HG03520 (cell line): ENCODE results near the gene IFITM1.
A peak's percentile ranks its signal among the peaks of the same experiment; 100 is the strongest.
"Not testable (repeated sequence)": the region's sequence is repeated elsewhere in the genome, so short reads cannot be mapped to it uniquely, and the experiment has no call there.

Experiments used
- ATAC-seq: cut with Tn5 transposase; IDR thresholded peaks from one replicate; pipeline ENCODE4 v1.9.1; 2021; ENCODE audit warnings: mild to moderate bottlenecking, moderate library complexity; ENCODE audit not compliant: unreplicated experiment

The IFITM1 gene

DNA sequence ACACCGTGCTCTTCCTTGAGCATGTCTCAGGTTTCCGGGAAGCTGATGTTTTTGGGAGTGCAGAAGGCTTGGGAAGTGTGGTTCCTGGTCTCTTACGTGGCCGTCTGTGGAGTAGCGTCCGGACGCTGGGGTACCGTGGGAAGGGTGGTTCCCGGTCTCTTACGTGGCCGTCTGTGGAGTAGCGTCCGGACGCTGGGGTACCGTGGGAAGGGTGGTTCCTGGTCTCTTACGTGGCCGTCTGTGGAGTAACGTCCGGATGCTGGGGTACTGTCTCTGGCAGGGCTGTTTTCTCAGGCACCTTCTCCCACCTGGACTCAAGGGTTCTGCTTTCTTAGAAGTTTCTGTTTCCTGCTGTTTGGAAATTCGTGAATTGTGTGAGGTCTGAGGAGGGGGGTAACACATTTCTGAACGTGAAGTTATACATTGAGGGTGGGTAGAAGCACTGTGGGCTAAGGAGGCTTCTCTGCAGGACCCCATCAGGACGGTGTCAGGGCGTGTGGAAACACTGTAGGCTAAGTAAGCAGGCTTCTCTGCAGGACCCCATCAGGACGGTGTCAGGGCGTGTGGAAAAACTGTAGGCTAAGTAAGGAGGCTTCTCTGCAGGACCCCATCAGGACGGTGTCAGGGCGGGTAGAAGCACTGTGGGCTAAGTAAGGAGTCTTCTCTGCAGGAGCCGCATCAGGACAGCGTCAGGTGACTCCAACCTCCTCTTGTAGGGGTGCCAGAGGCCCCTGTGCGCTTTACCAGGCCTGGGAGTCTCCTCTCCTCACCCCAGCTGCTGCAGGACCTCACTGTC is 12.2 kb downstream of the IFITM1 start:
- ATAC-seq = no peak

DNA sequence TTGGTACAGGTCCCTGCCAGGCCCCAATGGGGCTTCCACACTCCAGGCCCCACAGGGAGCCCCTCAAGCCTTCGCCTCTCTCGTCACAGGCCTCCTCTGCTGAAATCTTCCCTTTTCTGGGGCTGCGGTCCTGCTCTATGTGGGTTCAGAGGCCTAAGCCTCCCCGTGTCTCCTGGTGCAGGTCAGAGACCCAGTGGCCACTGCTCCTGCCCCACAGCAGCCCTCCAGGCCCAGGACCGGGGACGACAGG is 12.7 kb downstream of the IFITM1 start:
- ATAC-seq = no peak

DNA sequence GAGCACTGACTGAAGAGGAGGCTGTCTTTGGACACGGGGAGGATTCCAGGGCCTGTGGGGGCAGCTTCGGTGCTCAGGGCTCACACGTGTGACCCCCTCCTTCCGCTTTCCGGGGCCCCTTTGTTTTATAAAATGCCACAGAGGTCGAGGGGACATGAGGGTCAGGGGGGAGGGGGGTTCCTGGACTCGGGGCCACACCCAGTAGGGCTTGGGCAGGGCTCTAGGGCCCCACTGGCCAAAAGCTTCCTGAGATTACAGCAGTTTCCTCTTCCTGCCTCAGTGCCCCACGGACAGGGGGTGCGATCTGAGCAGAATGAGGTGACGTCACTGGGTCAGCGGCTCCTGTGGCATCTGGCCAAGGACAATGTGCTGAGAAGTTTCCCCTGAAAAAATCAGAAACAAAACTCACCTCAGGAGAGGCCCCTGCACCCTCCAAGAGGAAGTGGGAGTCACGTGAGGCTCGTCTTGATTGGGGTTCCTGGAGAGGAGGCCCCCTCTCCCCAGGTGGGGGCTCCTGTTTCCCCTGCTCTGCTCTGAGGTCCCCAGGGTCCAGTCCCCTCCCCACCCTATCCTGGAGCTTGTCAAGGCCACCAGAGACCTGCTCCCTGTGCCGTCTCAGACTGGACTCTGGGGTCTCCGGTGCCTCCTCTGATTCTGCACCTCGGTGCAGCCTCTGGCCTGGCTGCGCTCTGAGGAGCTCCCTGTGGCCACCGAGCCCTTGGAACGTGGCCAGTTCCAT is 13.2 kb downstream of the IFITM1 start:
- peak; percentile 56 for ATAC-seq

DNA sequence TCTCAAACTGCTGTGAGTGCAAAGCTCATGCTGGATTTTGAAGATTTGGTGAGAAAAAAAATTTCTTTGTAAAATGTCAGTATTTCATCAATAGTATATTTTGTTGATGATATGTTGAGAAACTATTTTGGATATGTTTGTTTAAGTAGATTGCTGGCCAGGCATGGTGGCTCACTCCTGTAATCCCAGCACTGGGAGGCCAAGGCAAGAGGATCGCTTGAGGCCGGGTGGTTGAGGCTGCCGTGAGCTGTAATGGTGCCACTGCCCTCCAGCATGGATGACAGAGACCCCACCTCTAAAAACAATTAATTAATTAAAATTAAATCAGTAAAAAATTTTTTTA is 13.7 kb downstream of the IFITM1 start:
- no peak for ATAC-seq

DNA sequence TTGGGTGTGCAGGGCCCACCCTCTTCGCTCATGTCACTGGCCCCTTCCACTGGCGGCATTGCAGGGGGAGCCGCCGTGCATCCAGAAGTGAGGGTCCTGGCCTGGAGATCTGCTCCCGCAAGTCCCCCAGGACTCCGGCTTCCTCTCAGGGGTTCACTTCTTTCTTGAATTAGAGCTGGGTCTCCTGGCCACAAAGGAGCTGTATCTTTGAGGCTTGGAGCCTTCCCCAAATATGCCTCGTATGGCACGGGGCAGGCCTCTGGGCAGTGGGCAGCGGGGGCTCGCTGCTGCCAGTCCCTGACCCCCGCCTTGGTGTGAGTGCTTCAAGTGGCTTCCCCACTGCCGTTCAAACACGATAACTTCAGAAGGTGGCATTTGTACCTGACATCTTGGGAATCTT is 14.2 kb downstream of the IFITM1 start:
- ATAC-seq = no peak

DNA sequence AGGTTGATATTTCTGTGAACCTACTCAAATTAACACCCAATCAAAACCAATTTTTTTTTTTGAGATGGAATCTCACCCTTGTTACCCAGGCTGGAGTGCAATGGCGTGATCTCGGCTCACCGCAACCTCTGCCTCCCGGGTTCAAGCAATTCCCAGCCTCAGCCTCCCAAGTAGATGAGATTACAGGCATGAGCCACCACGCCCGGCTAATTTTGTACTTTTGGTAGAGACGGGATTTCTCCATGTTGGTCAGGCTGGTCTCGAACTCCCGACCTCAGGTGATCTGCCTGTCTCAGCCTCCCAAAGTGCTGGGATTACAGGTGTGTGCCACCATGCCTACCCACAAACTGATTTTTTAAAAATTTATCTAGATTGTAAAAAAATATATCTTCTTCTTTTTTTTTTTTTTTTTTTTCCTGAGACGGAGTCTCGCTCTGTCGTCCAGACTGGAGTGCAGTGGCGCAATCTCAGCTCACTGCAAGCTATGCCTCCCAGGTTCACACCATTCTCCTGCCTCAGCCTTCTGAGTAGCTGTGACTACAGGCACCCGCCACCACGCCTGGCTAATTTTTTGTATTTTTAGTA is 14.8 kb downstream of the IFITM1 start:
- ATAC-seq = not testable (repeated sequence)

DNA sequence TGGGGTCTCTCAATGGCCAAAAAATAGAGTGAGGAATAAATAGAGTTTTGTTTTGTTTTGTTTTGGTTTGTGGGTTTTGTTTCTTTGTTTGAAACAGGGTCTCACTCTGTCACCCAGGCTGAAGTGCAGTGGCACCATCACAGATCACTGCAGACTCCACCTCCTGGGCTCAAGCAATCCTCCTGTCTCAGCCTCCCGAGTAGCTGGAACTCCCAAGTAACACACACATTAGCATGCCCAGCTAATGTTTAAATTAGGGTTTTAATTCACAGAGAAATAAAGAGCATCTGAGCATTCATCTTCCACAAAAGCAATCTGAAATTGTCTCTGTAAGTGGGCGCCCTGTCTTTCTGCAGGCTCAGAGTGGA is 16.0 kb downstream of the IFITM1 start:
- no peak for ATAC-seq

DNA sequence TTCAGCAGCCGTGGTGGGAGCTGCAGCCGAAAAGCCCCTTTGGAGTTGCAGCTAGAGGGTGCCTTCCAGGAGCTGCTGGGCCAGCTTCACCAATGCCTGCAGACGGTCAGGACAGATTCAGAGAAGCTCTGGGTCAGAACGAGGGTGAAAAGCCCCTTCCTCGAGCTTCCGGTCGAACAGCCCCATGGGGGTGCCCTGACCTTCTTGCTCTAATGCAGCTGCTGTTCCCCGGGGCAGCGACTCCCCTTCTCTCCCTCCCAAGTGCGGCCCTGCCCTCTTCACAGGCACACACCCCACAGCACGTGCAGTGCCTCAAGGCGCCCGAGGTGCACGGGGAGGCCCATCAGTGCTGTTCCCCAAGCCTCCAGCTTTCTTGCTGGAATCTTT is 16.5 kb downstream of the IFITM1 start:
- no peak for ATAC-seq

DNA sequence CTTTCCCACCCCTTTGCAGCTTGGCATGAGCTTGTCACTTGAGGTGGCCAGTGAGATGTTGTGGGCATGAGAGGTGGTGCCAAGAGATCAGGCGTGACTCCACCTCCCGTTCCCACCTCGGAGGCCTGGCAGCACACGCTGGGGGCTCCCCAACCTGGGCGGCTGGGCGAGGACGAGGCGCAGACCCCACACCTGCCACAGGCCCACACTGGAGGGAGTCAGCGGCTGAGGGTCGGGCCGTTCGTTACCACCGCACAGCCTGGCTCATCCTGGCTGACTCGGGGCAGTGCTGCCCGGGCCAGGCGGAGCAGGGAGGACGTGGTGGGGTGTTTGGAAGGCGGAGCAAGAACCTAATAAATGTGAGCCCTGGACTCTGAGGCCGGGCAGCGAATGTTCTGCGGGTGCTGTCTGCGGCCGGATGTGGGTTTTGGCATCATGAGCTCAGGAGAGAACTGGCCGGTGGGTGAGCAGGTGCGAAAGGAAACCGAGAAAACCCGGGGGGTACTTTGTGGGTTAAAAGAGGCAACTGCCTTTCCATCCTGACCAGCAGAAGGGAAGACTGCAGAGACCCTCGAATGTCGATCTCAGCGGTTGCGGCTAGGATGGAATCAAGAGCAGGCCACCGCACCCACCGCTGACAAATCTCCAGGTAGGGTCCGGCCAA is 17.0 kb downstream of the IFITM1 start:
- ATAC-seq = no peak

DNA sequence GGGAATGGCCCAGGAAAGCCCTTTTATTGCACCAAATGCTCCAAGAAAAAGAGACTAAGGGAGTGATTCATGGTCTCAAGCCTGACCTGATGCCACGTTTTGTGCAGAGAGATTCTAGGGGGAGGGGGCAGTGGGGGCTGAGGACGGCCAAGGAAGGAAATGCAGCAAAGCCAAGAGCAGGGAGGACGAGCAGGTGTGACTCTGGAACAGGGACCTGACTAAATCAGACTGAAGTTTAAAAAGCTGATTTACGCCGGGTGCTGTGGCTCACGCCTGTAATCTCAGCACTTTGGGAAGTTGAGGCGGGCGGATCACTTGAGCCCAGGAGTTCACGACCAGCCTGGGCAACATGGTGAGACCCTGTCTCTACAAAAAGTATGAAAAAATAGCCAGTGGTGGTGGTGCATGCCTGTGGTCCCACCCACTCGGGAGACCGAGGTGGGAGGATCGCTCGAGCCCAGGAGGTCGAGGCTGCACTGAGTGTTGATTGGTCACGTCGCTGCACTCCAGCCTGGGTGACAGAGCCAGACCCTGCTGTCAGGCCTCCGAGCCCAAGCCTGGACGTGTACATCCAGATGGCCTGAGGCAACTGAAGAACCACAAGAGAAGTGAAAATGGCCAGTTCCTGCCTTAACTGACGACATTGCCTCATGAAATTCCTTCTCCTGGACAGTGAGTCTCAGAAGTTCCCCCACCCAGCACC is 17.7 kb downstream of the IFITM1 start:
- ATAC-seq = no peak

DNA sequence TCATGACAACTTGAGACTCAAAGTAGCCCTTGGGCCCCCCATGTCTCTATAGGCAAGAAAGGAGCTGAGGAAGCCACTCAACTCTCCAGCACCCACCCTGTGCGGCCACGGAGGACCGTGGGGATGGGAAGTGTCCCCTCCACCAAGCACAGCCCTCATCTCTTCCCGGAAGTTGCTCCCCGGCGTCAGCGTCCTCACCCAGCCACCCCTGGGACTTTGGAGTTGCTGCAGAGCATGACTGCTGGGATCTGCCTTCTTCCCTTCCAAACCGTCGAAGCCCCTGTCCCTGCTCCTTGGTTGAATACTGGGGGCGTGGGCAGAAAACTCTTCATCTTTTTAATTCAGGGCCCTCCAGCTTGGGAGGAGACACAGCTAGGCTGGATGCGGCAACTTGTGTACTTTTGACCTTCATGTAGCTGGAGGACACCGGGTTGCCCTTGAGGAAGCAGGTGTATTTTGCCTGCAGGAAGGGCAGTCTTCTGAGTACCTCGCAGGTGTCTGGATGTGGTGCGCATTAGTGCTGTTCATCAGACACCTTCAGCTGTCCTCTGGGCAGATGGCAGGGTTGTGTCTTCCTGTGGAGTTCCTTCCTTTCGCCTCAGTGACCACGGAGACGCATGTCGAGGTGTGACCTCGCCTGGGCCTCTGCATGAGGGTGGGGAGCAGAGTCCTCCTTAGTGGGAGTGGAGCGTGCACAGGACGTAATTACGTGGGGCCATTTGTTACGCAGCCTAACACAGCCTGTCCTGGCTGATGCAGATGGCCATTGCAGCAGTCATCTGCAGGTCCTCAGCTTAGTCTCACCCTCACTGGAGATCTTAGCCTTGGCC is 19.0 kb downstream of the IFITM1 start:
- ATAC-seq = no peak

DNA sequence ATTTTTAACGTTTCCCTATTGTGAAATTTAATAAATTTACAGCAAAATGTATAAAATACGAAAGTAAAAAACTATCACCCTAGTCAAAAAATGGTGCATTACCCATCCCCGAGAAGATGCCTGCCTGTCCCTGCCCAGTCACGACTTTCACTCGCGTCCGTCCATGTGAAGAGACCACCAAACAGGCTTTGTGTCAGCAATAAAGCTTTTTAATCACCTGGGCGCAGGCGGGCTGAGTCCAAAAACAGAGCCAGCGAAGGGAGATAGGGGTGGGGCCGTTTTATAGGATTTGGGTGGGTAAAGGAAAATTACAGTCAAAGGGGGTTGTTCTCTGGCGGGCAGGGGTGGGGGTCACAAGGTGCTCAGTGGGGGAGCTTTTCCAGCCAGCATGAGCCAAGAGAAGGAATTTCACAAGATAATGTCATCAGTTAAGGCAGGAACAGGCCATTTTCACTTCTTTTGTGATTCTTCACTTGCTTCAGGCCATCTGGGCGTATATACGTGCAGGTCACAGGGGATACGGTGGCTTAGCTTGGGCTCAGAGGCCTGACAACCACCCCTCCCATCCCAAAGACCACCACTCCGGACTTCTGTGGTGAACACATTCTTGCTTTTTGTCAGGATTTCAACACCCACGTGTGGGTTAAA is 19.9 kb downstream of the IFITM1 start:
- not testable (repeated sequence) for ATAC-seq

DNA sequence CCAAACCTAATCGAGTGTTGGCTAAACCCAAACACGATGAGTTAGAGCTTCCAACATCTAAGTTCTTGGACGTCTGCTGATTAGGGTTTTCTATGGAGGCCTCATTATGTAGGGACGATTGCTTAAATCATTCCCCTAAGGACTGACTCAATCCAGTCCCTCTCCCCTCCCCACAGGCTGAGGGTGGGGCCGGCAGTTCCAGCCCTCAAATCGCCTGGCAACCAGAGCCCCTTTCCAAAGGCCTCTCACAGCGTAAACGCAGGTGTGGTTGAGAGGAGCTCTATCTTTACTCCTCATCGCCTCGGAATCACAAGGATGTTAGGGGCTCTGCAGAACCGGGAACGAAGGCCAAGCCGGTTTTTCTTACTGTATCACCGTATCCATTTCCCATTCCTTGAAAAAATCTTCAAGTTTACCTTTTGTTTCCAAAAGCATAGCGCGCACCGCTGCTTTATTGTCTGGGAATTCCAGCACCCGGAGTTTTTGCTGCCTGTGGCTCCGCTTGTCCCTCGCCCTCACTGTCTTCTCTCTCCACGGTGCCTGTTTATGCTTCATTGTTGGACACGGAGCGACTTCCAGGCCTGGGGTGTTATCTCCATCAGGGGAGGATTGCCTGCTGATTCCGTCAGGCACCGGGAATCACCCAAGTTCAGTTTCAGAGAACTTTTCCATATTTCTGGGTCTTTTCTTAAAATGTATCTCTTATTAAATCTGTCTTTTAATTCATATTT is 20.6 kb downstream of the IFITM1 start:
- ATAC-seq = no peak

DNA sequence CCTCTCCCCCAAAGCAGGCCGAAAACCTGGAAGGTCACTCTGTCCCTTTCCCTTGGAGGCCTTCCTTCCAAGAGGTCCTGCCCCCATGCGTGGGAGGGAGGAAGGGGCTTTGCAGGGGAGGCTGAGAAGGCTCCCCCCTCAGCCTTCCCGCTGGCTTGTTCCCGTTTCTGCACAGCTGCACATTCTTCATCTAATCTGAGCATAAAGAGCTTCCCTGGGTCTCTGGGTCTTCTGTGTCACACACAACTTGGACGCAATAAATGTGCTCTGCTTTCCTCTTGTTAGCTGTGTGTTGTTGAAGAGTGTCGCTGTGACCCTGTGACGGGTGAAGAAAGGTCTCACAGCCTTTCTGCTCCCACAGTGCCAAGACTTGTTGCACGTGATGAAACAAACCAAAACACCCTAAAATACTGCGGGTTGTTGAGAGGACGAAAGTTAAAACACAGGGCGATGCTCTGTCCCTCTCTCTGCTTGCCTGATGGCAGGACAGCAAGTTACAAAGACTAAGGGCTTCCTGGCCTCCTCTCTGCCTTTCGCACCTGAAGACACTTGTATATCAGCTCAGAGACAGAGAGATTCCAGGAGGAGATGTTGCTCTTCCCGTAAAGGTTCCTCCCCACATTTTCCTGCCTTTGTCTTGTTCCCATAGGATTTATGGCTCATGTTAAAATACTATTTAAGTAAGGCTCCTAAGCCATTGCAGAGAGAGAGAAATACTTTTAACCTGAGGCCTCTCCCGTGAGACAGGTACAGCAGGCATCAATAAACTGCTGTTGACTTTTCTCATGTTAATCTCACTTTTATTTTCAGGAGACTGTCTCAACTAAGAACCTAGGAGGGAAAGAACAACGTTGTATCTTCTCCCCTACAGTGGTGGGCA is 22.2 kb downstream of the IFITM1 start:
- ATAC-seq = no peak

DNA sequence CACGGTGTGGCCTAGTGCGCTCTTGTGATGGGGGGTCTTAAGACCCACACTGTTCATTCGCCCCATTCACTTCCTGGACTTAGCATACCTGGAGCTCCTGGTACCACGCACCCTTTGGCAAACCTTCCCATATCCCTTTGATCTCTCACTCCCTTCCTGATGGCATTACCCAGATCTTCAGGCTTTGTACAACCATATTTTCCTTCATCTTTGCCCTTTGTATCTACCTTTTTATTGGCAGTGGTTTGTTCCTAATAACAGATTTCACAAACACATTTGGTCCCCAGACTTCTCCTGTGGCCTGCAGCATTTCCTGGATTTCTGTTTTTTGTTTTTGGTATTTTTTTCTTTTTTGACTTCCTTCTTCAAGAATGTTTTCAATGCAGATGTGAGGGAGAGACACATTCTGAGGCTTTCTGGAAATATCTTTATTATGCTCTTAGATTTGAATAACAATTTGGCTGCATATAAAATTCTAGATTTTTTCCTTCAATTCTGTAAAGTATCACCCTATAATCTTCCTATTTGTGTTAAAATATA is 22.9 kb downstream of the IFITM1 start:
- no peak for ATAC-seq

DNA sequence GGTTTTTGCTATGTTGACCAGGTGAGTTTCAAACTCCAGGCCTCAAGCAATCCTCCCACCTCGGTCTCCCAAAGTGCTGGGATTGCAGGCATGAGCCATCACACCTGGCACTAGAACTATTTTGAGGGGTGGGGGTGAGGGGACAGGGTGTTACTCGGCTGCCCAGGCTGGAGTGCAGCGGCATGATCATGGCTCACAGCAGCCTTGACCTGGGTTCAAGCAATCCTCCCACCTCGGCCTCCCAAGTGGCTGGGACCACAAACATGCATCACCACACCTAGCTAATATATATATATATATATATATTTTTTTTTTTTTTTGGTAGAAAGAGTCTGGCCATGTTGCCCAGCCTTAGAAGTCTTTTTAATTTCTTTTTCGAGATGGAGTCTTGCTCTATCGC is 23.9 kb downstream of the IFITM1 start:
- no peak for ATAC-seq

DNA sequence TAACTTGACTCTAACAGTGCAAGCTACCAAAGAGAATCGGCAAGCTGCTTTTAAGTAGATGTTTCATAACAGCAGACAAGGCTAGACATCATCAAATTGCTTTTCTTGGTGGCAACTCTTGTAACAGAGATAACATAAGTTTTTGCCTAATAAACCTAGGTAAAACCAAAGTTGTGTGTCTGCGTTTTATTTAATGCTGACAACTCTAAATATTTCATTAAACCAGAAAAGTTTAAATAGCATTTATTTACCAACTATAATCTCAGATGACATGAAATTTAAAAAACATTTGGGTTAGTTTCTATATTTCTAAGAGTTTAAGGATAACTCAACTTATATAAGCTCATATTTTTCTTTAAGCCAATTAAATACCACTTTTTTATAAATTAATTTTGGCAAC is 26.1 kb downstream of the IFITM1 start:
- ATAC-seq = no peak
